Thyroid gland (tissue), 4 donors: ENCODE data around the gene GALNT9. TPM values are rescaled to one million over a fixed set of nuclear protein-coding genes. Genes with fewer than 3 reads are reported as not detected.

Experiments used
- DNase-seq, 2 donors: peaks; one replicate each; pipeline ENCODE4 v3.0.0-alpha.2; 2019
- H3K27ac ChIP-seq, 3 donors: fragments of 200-600 bp; sonication (generic); 1 replicate in 2 of 3; 2 replicates in 1 of 3; pipeline ENCODE4 v1.5.1; 2016 to 2019; ENCODE audit warnings: mild to moderate bottlenecking in 1 of 3, moderate library complexity in 1 of 3
- H3K27me3 ChIP-seq: fragments of 200-600 bp; sonication (generic); one replicate; pipeline ENCODE4 v1.5.1; 2019
- H3K36me3 ChIP-seq, 2 donors: fragments of 200-600 bp; sonication (generic); one replicate each; pipeline ENCODE4 v1.5.1; 2016 to 2019
- H3K4me1 ChIP-seq, 2 donors: fragments of 200-600 bp; sonication (generic); one replicate each; pipeline ENCODE4 v1.5.1; 2017 to 2019
- H3K4me3 ChIP-seq, 3 donors: fragments of 200-600 bp; sonication (generic); replicated peaks in 1 of 3; 1 replicate in 2 of 3; 2 replicates in 1 of 3; pipeline ENCODE4 v1.5.1; 2016; ENCODE audit warnings: mild to moderate bottlenecking in 1 of 3
- H3K9me3 ChIP-seq: fragments of 200-600 bp; sonication (generic); one replicate; pipeline ENCODE4 v1.5.1; 2017
- CTCF ChIP-seq, 6 experiments: fragments of 200-600 bp in 3 of 6; fragments of 450-650 bp in 3 of 6; sonication (generic) in 3 of 6; IDR thresholded peaks; one replicate each; pipeline ENCODE4 v1.5.1; 2016 to 2019; ENCODE audit warnings: antibody characterized with exemption in 6 of 6, mild to moderate bottlenecking in 2 of 6, inconsistent platforms in 1 of 6, moderate library complexity in 1 of 6
- POLR2A ChIP-seq, 2 donors: fragments of 450-650 bp; IDR thresholded peaks; one replicate each; pipeline ENCODE4 v1.6.1; 2017; ENCODE audit warnings: antibody characterized with exemption in 2 of 2, mild to moderate bottlenecking in 2 of 2, moderate library complexity in 1 of 2
- WGBS, 2 donors: methylation state at CpG; one replicate each; pipeline ENCODE4 v1.1.5; 2017; 5-methylcytosine and 5-hydroxymethylcytosine counted together
- intact Hi-C: fragments of 100-400 bp; cut with DNase I; formaldehyde crosslinking; loops from one replicate; pipeline ENCODE4 v1.15.1; 2023
- total RNA-seq, 4 donors: library from RNA; depleted of rRNA; stranded (reverse); fragments of >200 nt; gene quantifications; one replicate each; pipeline ENCODE4 v1.2.3, GENCODE V29; 2016

Gene GALNT9
- total RNA-seq, 4 donors from 2014 or later: 2.2 to 29.2 (median 15.9) TPM

GRCh38 chr12:132272711-132273110 is 56.7 kb downstream of the GALNT9 start:
- H3K4me1 ChIP-seq: peaks cover 58 to 76% of the 10 kb centered on the region in 2 donors
- TF ChIP-seq POLR2A (IDR thresholded peaks at IDR 0.05) (no peak), CTCF (IDR thresholded peaks at IDR 0.05) (no peak)
- H3K27ac ChIP-seq: peak overlapping the region; percentile 78 to 96 (median 91)
- 76 to 80% methylated on average over 17 of the region's 17 CpGs for WGBS, 2 donors
- no peaks in the 10 kb centered on the region for H3K9me3 ChIP-seq
- no peaks in the 10 kb centered on the region for H3K27me3 ChIP-seq
- peak; percentile 41 to 59 for DNase-seq
- H3K4me3 ChIP-seq: peak overlapping the region in 1 of 3 donors; percentile 17
- intact Hi-C loops: loop anchor here (10.0 kb wide), 1 partner anchor 52 kb away; the partner anchor contains the start of gene GALNT9
- H3K36me3 ChIP-seq: no peaks in the 10 kb centered on the region

GRCh38 chr12:132271755-132272092 is 57.7 kb downstream of the GALNT9 start:
- no peak for DNase-seq
- 85 to 97% methylated on average over 10 to 12 of the region's 23 CpGs for WGBS, 2 donors
- intact Hi-C loops: loop anchor here (10.0 kb wide), 1 partner anchor 53 kb away; the partner anchor contains the start of gene GALNT9
- TF ChIP-seq CTCF (IDR thresholded peaks at IDR 0.05) (no peak), POLR2A (IDR thresholded peaks at IDR 0.05) (no peak)
- Histone ChIP-seq H3K9me3 (no peaks in the 10 kb centered on the region), H3K36me3 (no peaks in the 10 kb centered on the region), H3K4me1 (peaks cover 49 to 66% of the 10 kb centered on the region in 2 donors), H3K4me3 (peak overlapping the region in 1 of 3 donors; percentile 7), H3K27me3 (no peaks in the 10 kb centered on the region), H3K27ac (peak overlapping the region in 2 of 3 donors; percentile 91 to 96)

GRCh38 chr12:132270969-132271754 is 58.2 kb downstream of the GALNT9 start:
- intact Hi-C loops: loop anchor here (10.0 kb wide), 1 partner anchor 54 kb away; the partner anchor contains the start of gene GALNT9
- H3K9me3 ChIP-seq: no peaks in the 10 kb centered on the region
- H3K4me3 ChIP-seq: peak overlapping the region in 1 of 3 donors; percentile 7
- 44 to 50% methylated on average over 37 to 38 of the region's 41 CpGs for WGBS, 2 donors
- peak overlapping the region in 2 of 3 donors; percentile 32 to 91 for H3K27ac ChIP-seq
- H3K36me3 ChIP-seq: no peaks in the 10 kb centered on the region
- no peak for TF ChIP-seq CTCF (IDR thresholded peaks at IDR 0.05)
- TF ChIP-seq POLR2A (IDR thresholded peaks at IDR 0.05): peak in 1 of 2 donors; percentile 22
- H3K27me3 ChIP-seq: no peaks in the 10 kb centered on the region
- peaks cover 47 to 61% of the 10 kb centered on the region in 2 donors for H3K4me1 ChIP-seq
- DNase-seq: peak; percentile 80 to 87

- Histone ChIP-seq H3K4me1 (peaks cover 42 to 55% of the 10 kb centered on the region in 2 donors), H3K27ac (peak overlapping the region in 1 of 3 donors; percentile 91), H3K4me3 (no peak overlapping the region), H3K36me3 (no peaks in the 10 kb centered on the region), H3K9me3 (no peaks in the 10 kb centered on the region), H3K27me3 (no peaks in the 10 kb centered on the region)
- WGBS, 2 donors: 84 to 92% methylated on average over 12 of the region's 12 CpGs
- DNase-seq: no peak
- TF ChIP-seq POLR2A (IDR thresholded peaks at IDR 0.05): no peak
- TF ChIP-seq CTCF (IDR thresholded peaks at IDR 0.05): no peak
- intact Hi-C loops: loop anchor here (10.0 kb wide), 1 partner anchor 54 kb away; the partner anchor contains the start of gene GALNT9
These were observed 58.9 kb downstream of the GALNT9 start for GRCh38 chr12:132270516-132270915.
